Upper lobe of right lung (tissue), 1 donor: ENCODE data around the gene METTL14. TPM values are rescaled to one million over a fixed set of nuclear protein-coding genes. Genes with fewer than 3 reads are reported as not detected.
"Not testable (repeated sequence)": the region's sequence is repeated elsewhere in the genome, so short reads cannot be mapped to it uniquely, and the experiment has no call there.

Experiments
- ATAC-seq: fragments of 200-7000 bp; cut with Tn5 transposase; one replicate; pipeline ENCODE4 v1.9.1; 2020; ENCODE audit warnings: mild to moderate bottlenecking, moderate library complexity
- DNase-seq: peaks from one replicate; pipeline ENCODE4 v3.0.0-alpha.2; 2020
- H3K27ac ChIP-seq: fragments of 200-600 bp; one replicate; pipeline ENCODE4 v1.8.0; 2022
- H3K27me3 ChIP-seq: fragments of 200-600 bp; one replicate; pipeline ENCODE4 v1.8.0; 2022; ENCODE audit warnings: mild to moderate bottlenecking
- H3K36me3 ChIP-seq: fragments of 200-600 bp; one replicate; pipeline ENCODE4 v1.8.0; 2022
- H3K4me1 ChIP-seq: fragments of 200-600 bp; one replicate; pipeline ENCODE4 v1.8.0; 2022
- H3K4me3 ChIP-seq: fragments of 200-600 bp; one replicate; pipeline ENCODE4 v1.8.0; 2022; ENCODE audit warnings: mild to moderate bottlenecking
- H3K9me3 ChIP-seq: fragments of 200-600 bp; one replicate; pipeline ENCODE4 v1.8.0; 2022
- intact Hi-C: fragments of 100-400 bp; cut with DNase I; formaldehyde crosslinking; loops from one replicate; pipeline ENCODE4 v1.11.0; 2022
- long read RNA-seq: library from polyadenylated mRNA; unstranded; transcript quantifications from one replicate; pipeline ENCODE4 v2.0.0, GENCODE V29; 2021
- total RNA-seq: library from RNA; stranded (reverse); fragmentation: NEBNext Ultra II Directional; extraction: Animal tissue kit (Norgen Biotek cat#: 25700); gene quantifications from one replicate; pipeline ENCODE4 v1.2.1, GENCODE V29; 2021
- TF ChIP-seq, protein P1 (sequence below): fragments of 200-600 bp; IDR thresholded peaks from one replicate; pipeline ENCODE4 v1.8.0; 2022; ENCODE audit warnings: antibody characterized with exemption
- donor health status: DM: no; HTN: yes; CAD: no; lungs with severe emphysema.

METTL14 gene
- total RNA-seq, result 47.0 TPM
- long read RNA-seq, full-length matches to known transcripts, result 13 of 18 reads
- long read RNA-seq, partial matches to known transcripts, result 4 of 18 reads
- long read RNA-seq, other reads (novel, unspliced or antisense), result 1 of 18 reads

DNA sequence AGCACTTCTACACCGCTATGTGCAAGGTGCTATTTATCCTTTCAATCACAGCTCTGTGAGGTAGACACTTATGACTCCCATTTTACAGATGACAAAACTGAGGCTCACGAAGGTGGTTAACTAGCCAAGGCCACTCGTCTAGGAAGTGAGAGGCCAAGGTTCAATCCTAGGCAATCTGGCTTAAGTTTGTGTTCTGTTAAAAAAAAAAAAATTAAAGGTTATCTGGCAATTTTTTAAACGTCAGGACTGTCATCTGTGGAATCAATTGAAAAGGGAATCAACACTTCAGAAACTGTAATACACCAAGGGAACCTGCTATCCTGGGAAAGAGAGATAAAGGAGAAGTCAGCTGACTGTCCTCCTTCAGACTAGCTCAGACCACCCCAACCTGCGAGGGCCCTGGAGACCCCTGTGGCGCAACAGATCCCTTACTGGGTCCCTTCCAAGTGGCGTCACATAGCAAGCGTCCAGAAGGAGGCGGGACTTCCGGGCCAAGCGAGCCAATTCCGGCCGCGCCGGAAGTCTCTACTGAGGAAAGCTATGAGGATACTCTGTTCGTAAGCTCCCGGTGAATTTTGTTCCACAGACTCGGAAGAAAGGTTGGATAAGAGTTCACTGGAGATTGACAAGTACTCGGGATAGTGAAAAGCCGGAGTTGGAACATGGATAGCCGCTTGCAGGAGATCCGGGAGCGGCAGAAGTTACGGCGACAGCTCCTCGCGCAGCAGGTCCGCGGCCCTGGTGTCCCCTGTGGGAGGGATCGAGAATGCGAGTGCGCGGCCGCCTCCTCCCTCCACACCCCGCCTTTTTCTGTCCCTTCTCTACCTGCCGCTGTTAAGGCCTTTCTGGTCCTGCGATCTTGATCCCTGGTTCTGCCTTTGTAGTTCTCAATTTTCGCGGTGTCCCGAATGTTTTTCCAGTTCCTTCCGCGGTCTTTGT is at the start of gene METTL14:
TSS of gene METTL14 (plus strand) at position 520 of the 939 bp plus-strand sequence. CDS start at position 663, 143 bp downstream.
- ATAC-seq, result peak; percentile 98
- peak within 1 kb of the TSS; percentile 75 for H3K4me3 ChIP-seq

DNA sequence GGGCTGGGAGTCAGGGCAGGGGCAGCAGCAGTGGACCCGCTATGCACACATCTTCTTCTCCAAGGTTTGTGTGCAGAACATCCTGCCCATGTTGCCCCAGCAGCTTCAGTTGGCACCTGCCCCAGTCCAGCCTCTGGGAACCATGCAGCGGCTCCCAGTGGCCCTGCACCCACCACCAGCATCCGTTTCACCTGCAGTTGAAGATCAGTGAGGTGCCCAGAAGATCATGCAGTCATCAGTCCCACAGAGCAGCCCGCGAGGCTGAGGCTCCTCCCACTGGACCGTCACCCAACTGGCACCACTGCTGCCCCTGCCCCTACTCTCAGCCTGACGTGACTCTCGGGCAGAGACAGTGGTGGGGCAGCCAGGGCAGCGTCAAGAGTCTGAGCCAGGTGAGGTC is 49.1 kb upstream of the METTL14 start:
- ATAC-seq, H3K4me1 ChIP-seq, intact Hi-C loops, H3K9me3 ChIP-seq, H3K27me3 ChIP-seq, H3K27ac ChIP-seq, H3K4me3 ChIP-seq, H3K36me3 ChIP-seq: not testable (repeated sequence)
- peak; percentile 51 for DNase-seq

More for the DNA sequence above, at the start of gene METTL14:
- Histone ChIP-seq H3K36me3 (peaks cover 23% of the 10 kb centered on the region), H3K27me3 (no peaks in the 10 kb centered on the region), H3K9me3 (no peaks in the 10 kb centered on the region), H3K27ac (peak within 1 kb of the TSS; percentile 91), H3K4me1 (peaks cover 14% of the 10 kb centered on the region)
- intact Hi-C loops, result no loop called here
- TF ChIP-seq, protein P1, sequence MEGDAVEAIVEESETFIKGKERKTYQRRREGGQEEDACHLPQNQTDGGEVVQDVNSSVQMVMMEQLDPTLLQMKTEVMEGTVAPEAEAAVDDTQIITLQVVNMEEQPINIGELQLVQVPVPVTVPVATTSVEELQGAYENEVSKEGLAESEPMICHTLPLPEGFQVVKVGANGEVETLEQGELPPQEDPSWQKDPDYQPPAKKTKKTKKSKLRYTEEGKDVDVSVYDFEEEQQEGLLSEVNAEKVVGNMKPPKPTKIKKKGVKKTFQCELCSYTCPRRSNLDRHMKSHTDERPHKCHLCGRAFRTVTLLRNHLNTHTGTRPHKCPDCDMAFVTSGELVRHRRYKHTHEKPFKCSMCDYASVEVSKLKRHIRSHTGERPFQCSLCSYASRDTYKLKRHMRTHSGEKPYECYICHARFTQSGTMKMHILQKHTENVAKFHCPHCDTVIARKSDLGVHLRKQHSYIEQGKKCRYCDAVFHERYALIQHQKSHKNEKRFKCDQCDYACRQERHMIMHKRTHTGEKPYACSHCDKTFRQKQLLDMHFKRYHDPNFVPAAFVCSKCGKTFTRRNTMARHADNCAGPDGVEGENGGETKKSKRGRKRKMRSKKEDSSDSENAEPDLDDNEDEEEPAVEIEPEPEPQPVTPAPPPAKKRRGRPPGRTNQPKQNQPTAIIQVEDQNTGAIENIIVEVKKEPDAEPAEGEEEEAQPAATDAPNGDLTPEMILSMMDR, result peak; percentile 6
- DNase-seq, result peak; percentile 94

DNA sequence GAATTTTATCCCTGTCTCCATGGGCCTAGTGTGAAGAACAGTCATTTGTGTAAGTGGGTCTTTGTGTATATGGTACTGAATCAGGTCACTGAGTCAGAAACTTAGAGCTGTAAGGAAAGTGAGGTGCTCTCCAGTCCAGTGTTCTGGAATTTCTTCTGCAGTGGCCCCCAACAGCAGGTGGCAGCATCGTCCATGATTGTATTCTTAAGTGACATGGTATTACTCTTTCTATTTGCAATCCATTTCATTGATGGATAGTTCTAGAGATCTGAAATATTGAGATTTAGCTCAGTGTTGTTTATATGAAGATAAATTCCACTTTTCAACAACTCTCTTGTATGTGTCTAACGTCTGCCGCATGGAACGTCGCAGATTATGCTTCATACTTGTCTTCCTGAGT is 20.5 kb upstream of the METTL14 start:
- H3K4me1 ChIP-seq, intact Hi-C loops, H3K27me3 ChIP-seq, H3K9me3 ChIP-seq, H3K36me3 ChIP-seq, H3K27ac ChIP-seq, H3K4me3 ChIP-seq, ATAC-seq: not testable (repeated sequence)
- DNase-seq, result peak; percentile 60
- TF ChIP-seq, protein P1, result peak; percentile 26

DNA sequence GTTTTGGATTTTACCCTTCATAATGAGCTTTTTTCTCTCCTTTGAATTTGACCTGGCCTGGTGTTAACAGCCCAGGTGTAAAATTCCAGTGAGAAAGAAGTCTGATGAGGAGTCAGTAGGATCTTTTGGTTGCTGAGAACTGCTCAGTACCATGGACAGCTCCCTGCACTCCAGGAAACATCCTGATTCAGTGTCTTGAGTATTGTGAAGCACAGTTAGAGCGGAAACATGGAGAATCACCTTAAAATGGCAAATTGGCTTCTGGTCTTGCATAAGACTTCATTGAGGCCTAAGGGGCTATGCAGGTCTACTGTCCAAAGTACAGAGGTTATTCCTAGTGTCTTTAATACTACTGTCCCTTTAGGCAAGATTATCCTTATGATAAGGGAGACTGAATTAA is 16.0 kb upstream of the METTL14 start:
- H3K36me3 ChIP-seq, ATAC-seq, H3K9me3 ChIP-seq, H3K27ac ChIP-seq, intact Hi-C loops, H3K4me1 ChIP-seq, H3K27me3 ChIP-seq, DNase-seq, H3K4me3 ChIP-seq: not testable (repeated sequence)

DNA sequence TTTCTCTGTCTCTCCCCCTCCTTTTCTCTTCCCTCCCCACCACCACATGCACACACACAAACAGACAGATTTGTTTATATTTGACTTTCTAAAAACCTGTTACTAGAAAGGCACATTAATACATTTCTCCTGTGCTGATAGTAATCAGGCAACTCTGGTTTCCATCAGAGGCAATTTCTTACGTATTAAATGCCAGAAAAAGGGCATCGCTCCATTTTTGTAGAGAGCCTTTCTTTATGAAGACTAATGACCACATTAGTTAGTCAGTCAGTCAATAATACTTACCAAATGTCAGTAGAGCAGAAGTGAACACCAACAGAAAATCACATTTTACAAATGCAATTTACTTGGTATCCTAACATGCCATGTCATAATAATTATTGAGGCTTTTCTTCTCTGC is 14.2 kb upstream of the METTL14 start:
- H3K27ac ChIP-seq, H3K36me3 ChIP-seq, intact Hi-C loops, DNase-seq, H3K4me1 ChIP-seq, H3K4me3 ChIP-seq, H3K9me3 ChIP-seq, ATAC-seq, H3K27me3 ChIP-seq: not testable (repeated sequence)

DNA sequence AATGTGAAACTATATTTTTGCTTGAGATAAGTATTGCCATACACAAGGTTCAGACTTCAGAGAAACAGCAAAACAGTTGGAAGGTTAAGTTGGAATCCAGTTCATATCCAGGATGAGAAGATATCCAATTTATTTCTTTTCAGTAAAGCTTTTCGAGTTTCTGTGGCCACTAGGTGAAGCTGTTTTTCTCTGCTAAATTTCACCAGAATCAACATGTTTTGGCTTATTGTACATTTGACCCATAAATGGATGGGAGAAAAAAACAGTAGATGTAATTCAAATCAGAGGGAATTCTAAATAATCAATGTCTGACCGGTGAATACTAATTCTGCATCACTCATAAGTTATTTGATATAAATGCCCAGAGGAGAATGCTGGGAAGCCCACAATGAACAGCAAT is 9.1 kb upstream of the METTL14 start:
- no peak for ATAC-seq

DNA sequence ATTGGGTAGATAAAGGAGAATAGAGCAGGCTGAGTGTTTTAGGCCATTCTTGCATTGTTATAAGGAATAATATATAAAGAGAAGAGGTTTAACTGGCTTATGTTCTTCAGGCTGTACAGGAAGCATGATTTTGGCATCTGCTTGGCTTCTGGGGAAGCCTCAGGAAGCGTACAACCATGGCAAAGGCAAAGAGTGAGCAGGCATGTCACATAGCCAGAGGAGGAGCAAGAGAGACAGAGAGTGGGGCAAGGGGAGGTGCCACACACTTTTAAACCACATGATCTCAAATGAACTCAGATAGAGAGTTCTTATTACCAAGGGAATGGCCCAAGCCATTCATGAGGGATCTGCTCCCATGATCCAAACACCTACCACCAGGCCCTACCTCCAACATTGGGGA is 4.4 kb upstream of the METTL14 start:
- no peaks in the 10 kb centered on the region for H3K4me1 ChIP-seq

More for the DNA sequence above, 9.1 kb upstream of the METTL14 start:
- H3K4me1 ChIP-seq, result no peaks in the 10 kb centered on the region
- no peak overlapping the region for H3K4me3 ChIP-seq
- no peak for DNase-seq
- H3K27me3 ChIP-seq, result no peaks in the 10 kb centered on the region
- no peaks in the 10 kb centered on the region for H3K36me3 ChIP-seq
- no peaks in the 10 kb centered on the region for H3K9me3 ChIP-seq
- TF ChIP-seq, protein P1, result no peak
- intact Hi-C loops, result no loop called here
- H3K27ac ChIP-seq, result no peak overlapping the region

More for the DNA sequence above, 4.4 kb upstream of the METTL14 start:
- no peak for DNase-seq
- no peaks in the 10 kb centered on the region for H3K27me3 ChIP-seq
- H3K36me3 ChIP-seq, result no peaks in the 10 kb centered on the region
- no peak overlapping the region for H3K4me3 ChIP-seq
- H3K27ac ChIP-seq, result no peak overlapping the region
- no peaks in the 10 kb centered on the region for H3K9me3 ChIP-seq
- TF ChIP-seq, protein P1, result no peak
- no peak for ATAC-seq
- intact Hi-C loops, result no loop called here
